Stimulated activated CD4-positive, alpha-beta T cell treated with anti-CD3 and anti-CD28 coated beads, Interleukin-1b, Interleukin-23, amount 100 ng/mL, for 24 hours (primary cell): ENCODE data around the gene CLPX.
"Not testable (repeated sequence)": the region's sequence is repeated elsewhere in the genome, so short reads cannot be mapped to it uniquely, and the experiment has no call there.

Experiments
- DNase-seq, 4 experiments: peaks; one replicate each; pipeline ENCODE4 v3.0.0-alpha.2; 2020; ENCODE audit warnings: low read depth in 4 of 4, low spot score in 1 of 4

Gene CLPX

GRCh38 chr15:65184868-65185717, at the start of gene CLPX:
TSS of gene CLPX (minus strand) at chr15:65185342. CDS start at chr15:65185153, 189 bp downstream.
- peak; percentile 58 to 85 (median 75) for DNase-seq

- DNase-seq, result no peak
Observed at GRCh38 chr15:65233696-65234095, 48.6 kb upstream of the CLPX start.

GRCh38 chr15:65232520-65232919, 47.4 kb upstream of the CLPX start:
- no peak for DNase-seq

- DNase-seq, result no peak
Observed at GRCh38 chr15:65231306-65231705, 46.2 kb upstream of the CLPX start.

- DNase-seq, result not testable (repeated sequence)
Observed at GRCh38 chr15:65226901-65227300, 41.8 kb upstream of the CLPX start.

GRCh38 chr15:65226221-65226620, 41.1 kb upstream of the CLPX start:
- DNase-seq, result no peak

GRCh38 chr15:65223996-65224395, 38.9 kb upstream of the CLPX start:
- no peak for DNase-seq

- DNase-seq, result no peak
Observed at GRCh38 chr15:65222891-65223290, 37.7 kb upstream of the CLPX start.

- DNase-seq, result no peak
Observed at GRCh38 chr15:65221697-65222096, 36.6 kb upstream of the CLPX start.

GRCh38 chr15:65219137-65219536, 34.0 kb upstream of the CLPX start:
- DNase-seq, result no peak

- no peak for DNase-seq
Observed at GRCh38 chr15:65217526-65218482, 32.7 kb upstream of the CLPX start.

- no peak for DNase-seq
Observed at GRCh38 chr15:65215496-65215895, 30.4 kb upstream of the CLPX start.

- DNase-seq, result no peak
Observed at GRCh38 chr15:65214010-65214409, 28.9 kb upstream of the CLPX start.

- no peak for DNase-seq
Observed at GRCh38 chr15:65213241-65213640, 28.1 kb upstream of the CLPX start.

GRCh38 chr15:65212097-65212496, 27.0 kb upstream of the CLPX start:
- DNase-seq, result peak; percentile 3 to 44 (median 21)

GRCh38 chr15:65211482-65211982, 26.4 kb upstream of the CLPX start:
- no peak for DNase-seq

GRCh38 chr15:65210770-65211481, 25.8 kb upstream of the CLPX start, which contains the start of gene CILP:
TSS of gene CILP (minus strand) at chr15:65211473. CDS start at chr15:65209755, 1,718 bp downstream.
- DNase-seq, result no peak

GRCh38 chr15:65209701-65210643, 24.8 kb upstream of the CLPX start:
- DNase-seq, result no peak

GRCh38 chr15:65208647-65209046, 23.5 kb upstream of the CLPX start:
- DNase-seq, result no peak
